NCI-H2029 (cell line): ENCODE measurements around the gene DYNC2H1.
"Not testable (repeated sequence)": the region's sequence is repeated elsewhere in the genome, so short reads cannot be mapped to it uniquely, and the experiment has no call there.

ENCODE experiments used
- DNase-seq: peaks from one replicate; lab custom pipeline; 2025; lab: John Stamatoyannopoulos, UW

The DYNC2H1 gene

DNA sequence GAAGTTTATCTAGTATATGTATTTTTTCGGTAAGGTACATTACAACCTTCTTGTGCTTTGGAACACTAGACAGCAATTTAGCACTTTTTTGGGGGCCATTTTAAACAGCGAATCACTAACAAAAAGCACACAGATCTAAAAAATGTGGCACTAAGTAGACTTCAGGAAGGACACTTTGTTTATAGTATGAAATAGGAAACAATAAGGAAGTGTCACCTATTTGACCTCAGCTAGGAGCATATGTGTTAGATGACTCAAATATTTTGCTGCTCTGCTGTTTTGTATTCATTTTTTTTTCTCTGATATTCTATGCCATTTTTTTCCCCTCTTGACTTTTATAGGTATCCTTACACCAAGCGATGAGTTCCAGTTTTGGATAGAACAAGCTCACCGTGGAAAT is 5.6 kb downstream of the DYNC2H1 start:
- DNase-seq, result no peak

DNA sequence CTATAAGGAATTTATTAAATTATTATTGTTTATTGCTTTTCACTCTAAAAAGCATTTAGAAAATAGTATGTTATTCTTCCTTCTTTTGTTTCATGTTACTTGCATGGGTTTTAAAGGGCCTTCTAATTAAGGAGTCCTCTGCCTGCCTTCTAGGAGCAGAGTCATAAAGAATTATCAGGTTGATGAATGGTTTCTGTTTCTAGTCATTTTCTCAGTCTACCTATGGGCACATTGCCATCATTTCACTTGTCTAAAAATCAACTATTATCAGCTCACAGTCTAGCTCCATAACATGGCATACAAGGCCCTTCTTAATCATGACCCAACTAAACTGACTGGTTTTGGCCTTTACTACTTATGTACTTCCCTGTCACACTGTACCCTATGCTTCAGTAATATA is 16.2 kb downstream of the DYNC2H1 start:
- DNase-seq, result no peak

DNA sequence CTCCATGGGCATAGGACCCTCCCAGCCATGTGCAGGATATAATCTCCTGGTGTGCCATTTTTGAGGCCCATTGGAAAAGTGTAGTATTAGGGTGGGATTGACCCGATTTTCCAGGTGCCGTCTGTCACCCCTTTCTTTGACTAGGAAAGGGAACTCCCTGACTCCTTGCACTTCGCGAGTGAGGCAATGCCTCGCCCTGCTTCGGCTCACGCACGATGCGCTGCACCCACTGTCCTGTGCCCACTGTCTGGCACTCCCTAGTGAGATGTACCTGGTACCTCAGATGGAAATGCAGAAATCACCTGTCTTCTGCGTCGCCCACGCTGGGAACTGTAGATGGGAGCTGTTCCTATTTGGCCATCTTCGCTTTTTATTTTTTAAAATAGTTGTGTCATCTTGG is 32.8 kb downstream of the DYNC2H1 start:
- DNase-seq, result not testable (repeated sequence)

DNA sequence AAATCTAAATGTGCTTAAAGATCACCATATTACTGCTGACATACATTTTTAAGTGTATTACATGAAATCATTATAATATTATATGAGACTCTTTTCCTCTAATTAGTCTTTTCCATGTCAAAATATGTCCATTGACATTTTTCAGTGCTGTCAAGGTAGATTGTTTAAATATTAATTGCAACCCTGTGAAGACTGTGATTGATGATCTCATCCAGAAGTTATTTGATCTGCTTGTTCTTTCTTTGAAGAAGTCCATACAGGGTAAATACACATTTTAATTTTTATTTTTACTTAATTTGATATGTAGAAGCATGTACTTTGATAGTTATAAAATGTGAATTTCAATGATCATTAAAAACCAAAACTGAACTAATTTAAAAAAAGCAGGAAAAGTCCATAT is 38.4 kb downstream of the DYNC2H1 start:
- DNase-seq, result no peak

DNA sequence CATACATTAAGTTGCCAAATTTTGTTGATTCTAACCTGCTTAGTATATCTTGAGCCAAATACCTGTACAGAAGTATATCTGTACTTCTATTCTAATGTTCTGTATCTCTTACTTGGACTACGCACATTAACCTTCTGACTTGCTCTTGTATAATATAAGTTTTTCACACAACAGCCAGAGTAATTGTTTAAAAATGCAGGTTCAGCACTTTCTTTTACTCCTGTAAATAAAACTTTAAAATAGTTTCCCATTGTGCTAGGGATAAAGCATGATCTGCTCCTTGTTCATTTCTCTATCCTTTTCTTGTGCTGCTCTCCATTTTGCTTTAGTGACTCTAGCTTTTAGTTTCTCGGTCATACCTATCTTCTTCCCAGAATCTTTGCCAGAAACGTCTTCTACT is 48.3 kb downstream of the DYNC2H1 start:
- DNase-seq, result no peak

DNA sequence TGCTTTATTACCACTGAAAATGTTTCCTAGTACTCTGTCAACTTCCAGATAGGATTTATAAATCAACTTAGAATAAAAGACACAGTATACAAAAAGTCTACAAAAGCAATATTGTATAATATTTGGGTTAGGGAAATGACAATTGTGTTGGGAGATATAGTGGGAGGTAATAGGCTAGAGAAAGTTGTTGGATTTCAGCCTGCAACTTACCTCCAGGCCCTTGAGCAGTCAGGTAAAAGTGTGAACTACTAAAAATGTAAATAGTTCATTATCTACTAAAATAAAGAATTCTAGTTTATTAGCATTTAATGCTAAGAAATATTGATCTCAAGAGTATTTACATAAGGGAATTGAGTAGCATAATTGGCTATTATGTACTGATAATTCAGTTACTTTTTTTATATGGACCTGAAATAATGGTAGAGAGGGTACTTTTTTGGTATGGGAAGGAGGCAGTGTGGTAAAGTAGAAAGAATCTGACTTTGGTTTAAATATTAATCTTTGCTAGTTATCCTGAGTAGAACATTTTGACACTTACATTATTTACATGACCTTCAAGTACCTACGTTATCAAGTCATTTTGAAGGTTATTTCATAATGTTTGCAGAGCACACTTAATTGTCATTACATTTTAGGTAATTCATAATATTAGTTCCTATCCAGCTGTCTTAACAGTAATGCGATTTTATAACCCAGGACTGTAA is 55.0 kb downstream of the DYNC2H1 start:
- DNase-seq, result no peak

DNA sequence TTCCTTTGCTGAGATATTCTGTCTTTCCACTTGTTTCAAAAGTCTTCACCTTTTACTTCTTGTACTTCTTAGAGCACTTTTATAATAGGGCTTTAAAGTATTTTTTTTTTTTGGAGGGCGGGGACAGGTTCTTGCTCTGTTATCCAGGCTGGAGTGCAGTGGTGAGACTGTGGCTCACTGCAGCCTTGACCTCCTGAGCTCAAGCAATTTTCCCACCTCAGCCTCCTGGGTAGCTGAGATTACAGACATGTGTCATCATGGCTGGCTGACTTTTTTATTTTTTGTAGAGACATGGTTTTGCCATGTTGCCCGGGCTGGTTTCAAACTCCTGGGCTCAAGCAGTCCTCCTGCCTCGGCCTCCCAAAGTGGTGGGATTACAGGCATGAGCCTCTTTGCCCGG is 57.9 kb downstream of the DYNC2H1 start:
- DNase-seq, result no peak

DNA sequence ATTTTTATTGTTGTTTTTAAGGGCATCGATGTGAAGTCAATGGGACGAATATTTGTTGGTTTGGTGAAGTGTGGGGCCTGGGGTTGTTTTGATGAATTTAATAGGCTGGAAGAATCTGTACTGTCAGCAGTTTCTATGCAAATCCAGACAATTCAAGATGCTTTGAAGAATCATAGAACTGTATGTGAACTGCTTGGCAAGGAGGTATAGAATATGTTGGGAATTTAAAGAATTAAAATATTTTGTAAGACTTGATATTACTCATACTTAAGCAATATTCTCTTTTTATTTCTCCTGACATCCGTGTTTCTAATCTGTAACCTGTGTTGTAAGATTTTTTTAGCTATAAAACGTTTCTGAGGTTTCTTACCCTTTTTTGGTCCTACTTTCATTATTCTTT is 61.6 kb downstream of the DYNC2H1 start:
- no peak for DNase-seq

DNA sequence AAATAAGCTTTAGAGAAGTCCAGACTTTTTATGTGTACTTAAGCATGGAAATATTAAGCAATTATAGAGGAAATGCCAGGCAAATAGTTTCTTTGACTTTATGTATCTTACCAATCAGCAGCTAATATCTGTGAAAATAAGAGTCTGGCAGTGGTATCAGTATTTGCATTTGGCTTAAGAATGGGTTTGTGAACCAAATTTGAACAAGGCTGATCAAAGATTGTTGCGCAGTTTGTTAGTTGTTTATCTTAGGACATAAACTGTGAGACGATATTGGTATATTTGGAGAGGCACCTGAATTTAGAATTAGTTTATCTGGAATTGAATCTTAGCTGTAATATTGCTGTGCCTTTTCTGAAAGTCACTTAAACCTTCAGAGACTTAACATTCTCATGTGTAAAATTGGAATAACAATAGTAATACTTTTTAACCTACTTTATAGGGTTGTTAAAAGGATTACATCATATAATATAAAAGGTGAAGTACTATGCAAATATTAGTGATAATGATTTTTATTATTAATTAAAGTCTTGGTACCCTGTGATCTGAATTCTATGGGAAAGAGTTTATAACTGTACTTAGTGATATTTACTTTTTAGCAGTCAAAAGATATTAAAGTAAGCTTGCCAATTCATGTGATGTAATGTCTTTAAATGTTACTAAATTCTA is 66.4 kb downstream of the DYNC2H1 start:
- DNase-seq, result no peak

DNA sequence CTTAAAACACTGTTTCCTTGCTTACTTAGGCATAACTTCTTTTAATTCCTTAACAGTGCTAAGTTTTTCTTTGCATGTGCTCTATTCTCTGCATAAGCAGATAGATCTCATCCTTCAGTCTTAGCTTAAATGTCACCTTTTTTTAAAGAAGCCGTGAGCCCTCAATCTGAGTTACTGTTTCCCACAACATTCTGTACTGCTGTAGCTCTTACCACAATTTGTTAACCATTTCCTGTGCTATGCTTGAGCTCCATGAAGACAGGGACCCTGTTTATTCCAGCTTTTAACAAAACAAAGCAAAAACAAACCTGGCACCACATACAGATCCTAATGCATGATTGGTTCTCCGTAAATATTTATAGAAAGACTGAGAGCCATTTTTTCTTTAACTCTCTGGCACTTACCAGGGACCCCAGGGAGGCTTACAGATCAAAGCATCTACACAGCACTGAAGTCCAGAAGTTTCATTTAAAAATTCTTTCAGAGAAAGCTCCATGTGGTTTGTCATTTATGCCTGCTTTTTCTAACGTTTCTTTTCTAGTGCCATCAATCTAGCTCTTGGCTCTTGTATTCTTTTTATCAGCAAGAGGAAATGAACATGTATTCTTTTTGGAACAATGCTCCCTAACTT is 74.9 kb downstream of the DYNC2H1 start:
- no peak for DNase-seq

DNA sequence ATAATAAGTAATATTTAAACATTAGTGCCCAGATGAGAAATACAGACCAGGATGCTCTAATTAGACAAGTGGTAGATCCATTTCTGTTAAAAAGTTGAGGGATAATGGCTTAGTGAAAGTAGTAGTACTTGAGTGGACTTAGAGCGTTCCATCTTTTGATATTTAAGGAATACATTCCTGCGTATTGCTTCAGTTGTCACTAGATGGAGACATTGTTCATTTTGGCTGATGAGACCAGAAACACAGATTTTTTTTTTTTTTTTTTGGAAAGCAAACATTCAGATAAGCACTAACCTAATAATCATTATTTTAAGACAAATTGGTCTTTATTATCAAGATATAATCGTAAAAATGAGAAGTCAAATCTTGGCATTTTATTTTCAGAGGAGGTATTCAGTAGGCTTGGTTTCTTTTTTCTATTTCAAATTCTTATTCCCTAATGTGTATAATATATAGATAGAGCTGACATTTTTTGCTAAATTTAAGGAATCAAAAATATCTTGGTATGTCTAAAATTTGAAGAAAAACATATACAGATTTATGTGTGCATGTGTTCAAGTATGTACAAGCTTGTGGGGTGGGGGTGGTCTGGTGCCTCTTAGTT is 92.9 kb downstream of the DYNC2H1 start:
- no peak for DNase-seq

DNA sequence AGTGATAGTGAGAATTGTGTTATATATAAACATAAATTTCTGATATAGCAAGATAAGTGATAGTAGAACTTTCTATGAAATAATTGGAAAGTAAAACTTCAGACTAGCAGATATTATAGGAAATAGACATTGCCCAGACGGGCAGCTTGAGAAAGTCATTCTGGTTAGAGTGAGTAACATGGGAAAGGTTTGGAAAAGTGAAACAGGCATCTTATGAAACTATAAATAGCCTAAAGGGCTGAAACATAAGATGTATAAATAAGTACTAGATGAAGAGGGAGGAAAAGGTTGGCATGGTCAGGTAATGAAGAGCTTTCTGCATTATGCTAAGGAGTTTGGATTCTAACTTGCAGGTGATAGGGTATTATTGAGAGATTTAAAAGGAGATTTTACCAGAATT is 101.3 kb downstream of the DYNC2H1 start:
- no peak for DNase-seq

DNA sequence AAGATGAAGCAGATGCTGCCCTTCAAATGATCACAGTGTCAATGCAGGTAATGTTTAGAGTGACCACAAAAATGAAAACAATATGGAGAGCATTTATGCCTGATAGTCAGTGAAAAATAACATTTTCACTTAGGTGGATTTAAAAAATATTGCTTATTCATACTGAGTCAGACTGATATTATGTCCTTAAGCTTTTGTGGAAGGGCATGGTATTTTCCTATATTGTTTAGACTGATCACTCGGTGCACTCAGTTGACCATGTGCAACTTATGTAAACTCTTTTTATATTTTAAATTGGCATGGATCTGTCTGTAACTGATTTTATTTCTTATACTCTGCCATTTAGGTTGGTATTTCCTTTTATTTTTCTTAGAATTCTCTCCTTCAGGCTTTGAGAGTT is 106.6 kb downstream of the DYNC2H1 start:
- no peak for DNase-seq

DNA sequence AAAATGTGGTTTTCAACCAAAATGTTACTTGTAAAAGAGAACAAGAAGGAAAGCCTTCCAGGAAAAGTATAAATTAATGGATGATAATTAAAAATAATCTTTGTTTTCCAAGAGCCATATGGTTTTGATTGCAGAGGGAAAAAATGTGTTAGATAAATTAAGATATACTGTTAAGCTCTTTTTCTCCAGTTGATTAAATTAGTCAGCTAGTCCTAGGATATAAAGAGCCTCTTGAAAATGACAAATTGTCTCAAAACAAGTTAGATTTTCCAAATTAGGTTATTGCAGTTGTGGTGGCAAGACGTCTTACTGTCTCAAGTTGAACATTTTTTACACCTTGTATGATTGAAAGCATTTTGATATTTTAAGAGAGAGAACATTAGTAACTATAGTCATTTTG is 110.9 kb downstream of the DYNC2H1 start:
- DNase-seq, result no peak

DNA sequence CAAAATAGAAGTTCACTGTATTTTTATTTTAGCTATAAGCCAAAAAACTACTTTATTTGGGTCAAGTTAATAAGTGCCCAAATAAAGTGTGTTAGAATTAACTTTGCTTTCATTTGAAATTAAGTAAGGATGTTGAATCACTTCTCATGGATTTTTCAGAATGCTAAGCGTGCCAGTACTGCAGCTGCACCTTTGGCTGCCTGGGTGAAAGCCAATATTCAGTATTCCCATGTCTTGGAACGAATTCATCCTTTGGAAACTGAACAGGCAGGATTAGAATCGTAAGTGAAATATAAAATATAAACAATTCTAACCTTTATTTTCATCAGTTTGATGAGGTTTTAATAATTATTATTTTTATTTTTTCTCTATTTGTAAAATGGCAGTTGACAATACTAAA is 113.6 kb downstream of the DYNC2H1 start:
- DNase-seq, result no peak

DNA sequence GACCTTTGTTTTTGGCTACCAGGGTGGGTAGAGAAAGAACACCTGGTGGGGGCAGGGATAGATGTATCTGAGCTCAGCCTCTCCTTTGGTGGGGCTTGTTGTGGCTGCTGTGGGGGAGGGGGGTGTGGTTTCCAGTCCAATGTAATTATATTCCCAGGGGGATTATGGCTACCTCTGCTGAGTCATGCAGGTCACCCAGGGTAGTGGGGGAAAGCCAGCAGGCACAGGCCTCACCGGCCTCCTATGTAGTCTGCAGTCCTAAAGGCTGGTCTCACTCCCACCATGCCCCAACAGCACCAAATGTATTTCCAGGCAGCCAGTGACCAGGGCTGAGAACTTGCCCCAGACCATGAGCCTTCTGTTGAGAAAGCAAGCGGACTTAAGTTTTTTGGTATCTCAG is 119.6 kb downstream of the DYNC2H1 start:
- no peak for DNase-seq

DNA sequence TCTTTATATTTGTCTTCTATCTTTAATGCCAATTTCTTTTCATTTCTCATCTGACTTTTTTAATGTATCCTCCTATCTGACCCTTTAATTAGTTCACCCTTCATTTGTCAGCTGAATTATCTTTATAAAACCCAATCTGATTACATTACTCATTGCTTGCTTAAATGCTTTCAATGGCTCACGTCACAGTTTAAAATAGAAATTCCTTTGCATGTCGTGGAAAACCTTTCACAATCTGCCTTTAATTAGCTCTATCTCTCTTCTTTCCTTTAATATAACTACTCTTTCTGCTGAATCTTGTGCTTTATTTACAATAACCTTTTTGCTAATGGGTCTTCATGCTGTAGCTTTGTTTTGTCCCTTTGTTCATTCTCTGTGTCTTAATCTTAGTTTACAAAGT is 125.7 kb downstream of the DYNC2H1 start:
- DNase-seq, result no peak

DNA sequence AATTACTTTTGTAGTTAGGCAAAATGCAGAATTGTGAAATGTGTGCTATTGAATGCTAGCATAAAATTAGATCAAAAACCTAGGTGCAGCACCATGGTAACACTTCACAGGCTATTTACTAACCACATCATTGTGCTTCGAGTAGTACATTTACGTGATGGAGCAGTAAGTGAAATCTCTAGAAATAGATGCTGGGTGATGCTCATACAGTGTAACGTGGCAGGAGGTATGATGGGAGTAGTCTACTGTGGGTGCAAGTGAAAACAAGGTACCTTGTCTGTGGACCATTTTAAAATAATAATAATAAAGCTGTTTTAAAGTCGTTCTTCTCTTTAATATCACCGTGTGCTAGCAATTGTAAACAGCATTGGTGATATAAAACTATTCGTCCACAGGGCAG is 132.3 kb downstream of the DYNC2H1 start:
- DNase-seq, result no peak

DNA sequence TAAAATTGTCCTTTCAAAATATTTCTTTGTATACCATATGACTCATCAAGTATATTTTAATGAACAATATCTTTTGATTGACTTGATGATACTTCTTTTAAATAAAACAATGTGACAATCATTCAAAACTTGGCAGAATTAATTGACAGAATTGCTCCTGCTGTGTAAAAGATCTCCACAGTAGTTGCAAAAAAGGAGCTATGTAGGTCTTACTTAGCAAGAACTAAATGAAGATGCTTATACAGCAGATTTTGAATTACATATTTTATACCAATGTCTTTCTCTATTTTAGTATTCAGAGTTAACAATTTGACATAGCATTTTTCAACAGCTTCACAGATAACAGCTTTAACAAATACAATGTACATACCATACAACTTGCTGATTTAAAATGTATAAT is 144.9 kb downstream of the DYNC2H1 start:
- DNase-seq, result no peak

DNA sequence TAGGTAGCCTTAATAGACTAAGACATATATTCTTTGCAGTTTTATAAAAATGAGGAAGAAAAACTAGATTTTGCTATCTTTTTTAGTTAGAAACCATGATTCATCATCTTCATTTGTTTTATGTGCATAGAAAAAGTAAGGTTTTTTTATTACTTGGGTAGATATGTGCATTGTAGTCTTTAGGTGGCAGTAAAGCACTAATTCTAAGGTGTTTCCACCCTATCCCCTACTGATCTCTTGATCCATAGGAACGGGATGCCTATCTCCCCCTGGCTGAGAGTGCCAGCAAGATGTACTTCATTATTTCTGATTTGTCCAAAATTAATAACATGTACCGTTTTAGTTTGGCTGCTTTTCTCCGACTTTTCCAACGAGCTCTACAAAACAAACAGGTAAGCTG is 148.1 kb downstream of the DYNC2H1 start:
- DNase-seq, result no peak

DNA sequence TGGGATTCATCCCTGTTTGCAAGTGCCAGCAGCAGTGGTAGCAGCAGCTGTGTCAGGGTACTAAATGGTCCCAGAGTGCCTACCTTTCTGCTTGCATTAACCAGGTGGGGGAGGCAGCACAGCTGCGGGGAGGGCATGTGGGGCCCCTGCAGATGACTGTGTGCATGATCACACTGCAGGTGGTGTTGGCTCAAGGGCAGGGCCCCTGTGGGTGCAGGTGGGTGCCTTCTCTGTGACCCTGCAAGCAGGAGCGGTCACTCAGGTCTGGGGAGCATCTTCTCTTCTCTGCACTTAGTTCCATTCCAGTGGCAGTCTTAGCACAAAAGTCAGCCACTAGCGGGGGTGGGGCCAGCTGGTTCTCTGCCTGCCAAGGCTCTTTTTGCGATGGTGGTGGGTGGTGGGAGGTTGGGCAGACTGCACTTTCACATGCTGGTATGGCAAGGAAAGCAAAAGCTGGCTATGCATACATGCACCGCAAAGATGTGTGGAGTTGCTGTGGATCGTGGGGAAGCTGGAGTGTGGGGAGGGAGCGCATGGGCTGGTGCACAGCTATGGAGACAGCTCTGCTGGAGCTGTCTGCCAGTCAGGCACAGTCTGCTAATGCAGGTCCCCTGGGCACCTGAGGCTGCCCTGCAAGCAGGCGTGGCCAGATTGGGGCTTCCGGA is 157.1 kb downstream of the DYNC2H1 start:
- DNase-seq, result no peak

DNA sequence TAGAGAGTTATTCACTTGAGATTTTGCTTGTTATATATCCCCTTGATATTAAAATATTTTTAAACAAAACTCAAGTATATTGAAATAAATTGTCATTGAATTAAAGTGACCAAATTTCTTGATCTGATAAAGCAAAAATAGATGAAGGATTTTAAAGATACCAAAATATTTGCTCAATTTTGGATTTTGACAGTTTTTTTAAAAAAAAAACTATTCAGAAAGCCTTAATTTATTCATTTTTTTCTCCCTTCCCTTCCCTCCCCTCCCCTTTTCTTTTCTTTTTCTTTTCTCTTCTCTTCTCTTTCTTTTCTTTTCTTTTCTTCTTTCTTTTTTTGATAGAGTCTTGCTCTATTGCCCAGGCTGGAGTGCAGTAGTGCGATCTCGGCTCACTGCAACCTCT is 163.7 kb downstream of the DYNC2H1 start:
- no peak for DNase-seq

DNA sequence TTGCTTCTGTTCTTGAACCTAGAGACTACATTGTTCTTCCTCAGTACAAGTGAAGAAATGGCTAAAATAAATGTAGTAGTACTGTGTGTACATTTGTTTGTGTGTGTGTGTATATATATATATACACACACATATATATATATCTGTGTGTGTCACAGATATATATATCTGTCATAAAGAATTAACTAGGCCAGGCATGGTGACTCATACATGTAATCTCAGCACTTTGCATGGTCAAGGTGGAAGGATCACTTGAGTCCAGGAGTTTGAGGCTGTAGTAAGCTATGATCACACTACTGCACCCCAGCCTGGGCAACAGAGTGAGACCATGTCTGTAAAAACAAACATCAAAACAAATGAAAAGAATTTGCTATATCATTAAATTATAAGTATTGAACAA is 164.8 kb downstream of the DYNC2H1 start:
- DNase-seq, result no peak
